KG1 (cell line): ENCODE measurements around the gene INPP5E.

ENCODE experiments used
- DNase-seq: peaks from one replicate; lab custom pipeline; 2025; lab: John Stamatoyannopoulos, UW

Gene INPP5E

DNA sequence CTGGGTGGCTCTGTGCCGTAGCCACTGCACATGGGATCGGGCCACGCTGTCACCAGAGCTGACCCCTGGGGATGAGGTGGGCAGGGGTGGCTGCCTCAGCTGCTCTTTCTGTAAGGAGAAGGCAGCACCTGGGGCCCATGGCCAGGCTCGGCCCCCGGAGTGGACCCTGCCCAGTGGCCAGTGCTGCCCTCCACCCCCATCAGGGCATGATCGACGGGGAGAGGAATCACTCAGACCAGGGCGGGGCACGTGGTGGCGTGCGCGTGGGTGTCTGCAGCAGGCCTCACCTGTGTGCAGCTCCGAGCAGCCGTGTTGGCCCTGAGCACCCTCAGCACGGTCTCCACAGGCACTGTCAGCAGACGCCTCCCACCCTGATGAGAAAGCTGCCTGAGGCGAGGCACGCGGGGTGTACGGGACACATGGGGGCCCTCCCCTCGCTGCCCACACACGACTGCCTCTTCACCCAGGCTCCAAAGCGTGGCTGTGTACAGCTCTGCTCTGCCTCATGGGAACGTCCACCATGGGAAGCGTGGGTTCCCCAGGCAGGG lies 57.6 kb downstream of the INPP5E start:
- no peak for DNase-seq

DNA sequence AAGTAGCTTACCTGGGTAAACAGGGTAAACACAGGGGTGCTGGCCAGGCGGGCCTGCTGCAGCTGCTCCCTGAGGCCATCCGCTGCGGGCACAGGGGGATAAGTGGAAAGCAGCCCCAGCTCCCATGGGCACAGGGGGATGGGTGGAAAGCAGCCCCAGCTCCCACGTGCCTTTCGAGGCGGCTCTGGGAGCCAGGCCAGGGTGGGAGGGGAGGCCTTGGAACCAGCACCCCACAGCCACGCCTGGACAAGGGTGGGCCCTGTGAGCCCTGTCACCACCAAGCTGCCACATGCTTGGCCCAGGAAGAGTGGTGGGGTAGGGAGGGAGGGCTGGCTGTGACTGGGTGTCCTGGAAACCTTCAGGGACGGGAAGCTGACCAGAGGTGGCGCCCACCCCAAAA lies 58.3 kb downstream of the INPP5E start:
- no peak for DNase-seq

DNA sequence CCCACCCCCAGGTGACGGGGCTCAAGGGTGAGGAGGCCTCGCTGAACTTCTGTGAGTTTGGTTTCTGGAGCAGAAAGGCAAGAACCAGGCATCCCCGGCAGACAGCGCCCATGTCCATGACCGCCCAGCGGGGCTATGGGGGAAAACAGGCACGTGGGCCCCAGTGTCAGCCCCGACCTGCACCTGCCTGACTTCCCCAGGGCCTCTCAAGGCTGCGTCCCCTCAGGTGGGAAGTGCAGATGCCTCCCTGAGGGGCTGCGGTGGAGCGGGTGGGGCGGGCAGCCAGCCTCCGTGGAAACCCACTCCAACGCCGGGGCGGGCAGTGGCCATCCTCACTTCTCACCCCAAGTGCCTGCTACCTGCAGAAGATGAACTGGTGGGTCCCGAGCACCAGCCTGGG lies 59.3 kb downstream of the INPP5E start:
- DNase-seq, result no peak

DNA sequence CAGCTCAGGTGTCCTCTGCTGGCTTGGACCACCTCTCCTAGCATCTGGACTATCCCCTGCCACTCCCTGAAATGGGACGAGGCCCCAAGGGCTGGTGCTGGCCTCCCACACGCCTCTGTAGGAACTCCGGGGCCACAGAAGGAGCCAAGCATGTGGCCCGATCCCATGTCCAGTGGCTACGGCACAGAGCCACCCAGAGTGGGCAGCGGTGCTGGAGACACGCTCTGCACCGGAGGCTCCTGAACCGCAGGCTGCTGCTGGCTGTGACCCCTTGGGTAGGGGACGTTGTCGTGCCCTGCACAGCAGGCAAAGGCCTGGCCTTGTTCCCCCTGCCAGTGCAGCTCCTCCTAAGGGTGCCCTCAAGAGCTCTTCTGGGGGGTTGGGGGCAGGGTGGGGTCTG lies 59.8 kb downstream of the INPP5E start:
- DNase-seq, result no peak

DNA sequence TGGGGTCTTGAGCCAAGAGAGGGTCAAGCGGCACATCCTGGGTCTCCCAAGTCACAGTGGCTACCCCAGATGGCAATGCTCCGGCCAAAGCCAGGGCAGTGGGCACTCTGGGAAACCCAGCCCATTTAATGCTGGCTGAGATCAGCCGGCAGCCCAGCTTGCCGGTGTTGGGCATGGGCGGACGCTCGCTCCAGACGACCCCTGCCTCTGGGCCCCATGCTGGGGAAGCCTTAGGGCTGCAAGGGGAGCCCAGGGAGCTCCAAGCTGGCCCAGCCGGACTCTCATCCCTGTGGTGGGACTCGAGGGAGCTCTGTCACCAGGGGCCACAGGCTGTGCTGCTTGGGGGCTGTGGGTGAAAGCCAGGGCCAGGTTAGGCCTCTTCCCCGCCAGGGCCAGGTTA lies 60.2 kb downstream of the INPP5E start:
- no peak for DNase-seq

DNA sequence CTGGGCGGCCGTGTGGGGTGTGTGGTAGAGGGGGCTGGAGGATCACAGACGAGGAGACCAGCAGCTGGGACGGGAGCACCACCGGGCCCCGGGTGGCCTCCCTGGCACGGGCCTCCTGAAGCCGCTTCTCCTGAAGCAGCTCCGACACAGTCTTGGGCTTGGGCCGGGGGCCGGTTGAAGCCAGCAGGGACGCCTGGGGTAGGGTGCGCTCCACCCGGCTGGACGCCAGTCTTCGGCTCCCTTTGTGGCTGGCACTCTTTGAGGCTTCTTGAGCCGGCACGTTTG lies 60.7 kb downstream of the INPP5E start:
- DNase-seq, result no peak
